Keratinocyte (primary cell): Measurements from ENCODE around the gene OR52R1.

Experiments
- EZH2 ChIP-seq: IDR thresholded peaks from one replicate; pipeline ENCODE4 v1.6.1; 2012; ENCODE audit warnings: inconsistent platforms, mild to moderate bottlenecking, low read length, moderate library complexity
- TF ChIP-seq, protein P1 (sequence below), 3 experiments: IDR thresholded peaks in 1 of 3; conservative IDR thresholded peaks in 1 of 3; optimal IDR thresholded peaks in 1 of 3; 2 replicates in 2 of 3; 3 replicates in 1 of 3; pipeline versions ENCODE3 to v1.5.1; 2011; ENCODE audit warnings: low read length in 3 of 3, mild to moderate bottlenecking in 3 of 3, moderate library complexity in 2 of 3, control low read depth in 1 of 3, inconsistent platforms in 1 of 3; ENCODE audit not compliant: insufficient read depth in 2 of 3; ENCODE audit errors: extremely low read depth in 1 of 3

GRCh38 chr11:4768094-4768493 lies 36.1 kb downstream of the OR52R1 start:
- TF ChIP-seq, protein P1, sequence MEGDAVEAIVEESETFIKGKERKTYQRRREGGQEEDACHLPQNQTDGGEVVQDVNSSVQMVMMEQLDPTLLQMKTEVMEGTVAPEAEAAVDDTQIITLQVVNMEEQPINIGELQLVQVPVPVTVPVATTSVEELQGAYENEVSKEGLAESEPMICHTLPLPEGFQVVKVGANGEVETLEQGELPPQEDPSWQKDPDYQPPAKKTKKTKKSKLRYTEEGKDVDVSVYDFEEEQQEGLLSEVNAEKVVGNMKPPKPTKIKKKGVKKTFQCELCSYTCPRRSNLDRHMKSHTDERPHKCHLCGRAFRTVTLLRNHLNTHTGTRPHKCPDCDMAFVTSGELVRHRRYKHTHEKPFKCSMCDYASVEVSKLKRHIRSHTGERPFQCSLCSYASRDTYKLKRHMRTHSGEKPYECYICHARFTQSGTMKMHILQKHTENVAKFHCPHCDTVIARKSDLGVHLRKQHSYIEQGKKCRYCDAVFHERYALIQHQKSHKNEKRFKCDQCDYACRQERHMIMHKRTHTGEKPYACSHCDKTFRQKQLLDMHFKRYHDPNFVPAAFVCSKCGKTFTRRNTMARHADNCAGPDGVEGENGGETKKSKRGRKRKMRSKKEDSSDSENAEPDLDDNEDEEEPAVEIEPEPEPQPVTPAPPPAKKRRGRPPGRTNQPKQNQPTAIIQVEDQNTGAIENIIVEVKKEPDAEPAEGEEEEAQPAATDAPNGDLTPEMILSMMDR (optimal IDR thresholded peaks at IDR 0.05 in 1 of 3, IDR thresholded peaks at IDR 0.05 in 1 of 3, conservative IDR thresholded peaks at IDR 0.05 in 1 of 3; ENCODE audit: extremely low read depth in 1 of 3, insufficient read depth in 2 of 3, low read length in 3 of 3): no peak
- no peak for TF ChIP-seq EZH2
